Measurements from ENCODE around the gene KRTAP13-4.

KRTAP13-4 gene, protein sequence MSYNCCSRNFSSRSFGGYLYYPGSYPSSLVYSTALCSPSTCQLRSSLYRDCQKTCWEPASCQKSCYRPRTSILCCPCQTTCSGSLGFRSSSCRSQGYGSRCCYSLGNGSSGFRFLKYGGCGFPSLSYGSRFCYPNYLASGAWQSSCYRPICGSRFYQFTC

DNA sequence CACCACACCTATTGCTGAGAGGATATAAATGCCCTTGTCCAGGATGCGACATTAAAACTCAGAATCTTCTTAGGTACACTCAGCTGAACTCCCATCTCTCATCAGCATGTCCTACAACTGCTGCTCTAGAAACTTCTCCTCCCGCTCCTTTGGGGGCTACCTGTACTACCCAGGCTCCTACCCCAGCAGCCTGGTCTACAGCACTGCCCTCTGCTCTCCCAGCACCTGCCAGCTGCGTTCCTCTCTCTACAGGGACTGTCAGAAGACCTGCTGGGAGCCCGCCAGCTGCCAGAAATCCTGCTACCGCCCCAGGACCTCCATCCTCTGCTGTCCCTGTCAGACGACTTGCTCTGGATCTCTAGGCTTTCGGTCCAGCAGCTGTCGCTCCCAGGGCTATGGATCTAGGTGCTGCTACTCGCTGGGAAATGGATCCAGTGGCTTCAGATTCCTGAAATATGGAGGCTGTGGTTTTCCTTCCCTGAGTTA lies at the start of gene KRTAP13-4:
TSS of gene KRTAP13-4 (plus strand) at position 51 of the 486 bp plus-strand sequence. CDS start at position 107, 56 bp downstream.
- DNase-seq, result no peak

DNA sequence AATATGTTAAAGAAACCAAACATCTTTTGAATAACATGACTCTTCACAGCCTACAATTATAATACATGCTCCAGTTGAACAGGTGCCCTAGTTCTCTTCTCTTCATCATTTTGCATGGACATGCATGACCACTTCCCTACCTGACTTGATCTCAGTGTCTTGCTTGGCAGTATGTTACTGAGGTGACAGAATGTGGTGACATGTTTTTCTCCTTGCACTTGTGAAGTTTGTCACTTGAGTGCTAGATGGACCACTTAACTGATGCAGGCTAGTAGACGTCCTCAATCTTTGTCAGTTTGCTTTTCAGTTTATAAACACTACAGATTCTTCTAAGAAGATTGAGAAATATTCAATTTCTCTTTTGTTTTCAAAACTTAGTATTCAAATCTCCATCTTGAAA lies 47.8 kb upstream of the KRTAP13-4 start:
- no peak for DNase-seq

DNA sequence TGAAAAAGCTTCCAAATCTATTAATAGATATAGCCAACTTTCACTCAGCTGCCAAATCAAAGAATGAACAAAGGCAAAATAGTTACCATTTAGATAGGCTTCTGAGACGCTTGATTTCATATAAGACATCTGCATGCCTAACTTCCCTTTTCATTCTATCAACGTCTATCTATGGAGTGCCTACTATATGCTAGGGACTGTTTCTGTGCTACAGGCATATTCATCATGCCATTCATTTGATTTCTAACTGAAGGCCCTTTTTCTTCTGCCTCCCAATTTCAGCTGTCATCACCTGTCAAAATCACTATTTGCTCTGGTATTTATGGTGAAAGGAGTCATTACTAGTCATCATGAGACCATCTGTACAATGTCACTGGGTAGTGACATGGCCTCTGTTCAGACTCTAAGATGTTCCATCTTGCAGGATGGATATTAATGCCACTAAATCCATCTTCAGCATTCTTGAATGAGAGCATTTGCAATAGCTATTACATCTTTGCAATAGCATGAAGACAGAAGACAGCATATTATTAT lies 38.5 kb upstream of the KRTAP13-4 start:
- no peak for DNase-seq

DNA sequence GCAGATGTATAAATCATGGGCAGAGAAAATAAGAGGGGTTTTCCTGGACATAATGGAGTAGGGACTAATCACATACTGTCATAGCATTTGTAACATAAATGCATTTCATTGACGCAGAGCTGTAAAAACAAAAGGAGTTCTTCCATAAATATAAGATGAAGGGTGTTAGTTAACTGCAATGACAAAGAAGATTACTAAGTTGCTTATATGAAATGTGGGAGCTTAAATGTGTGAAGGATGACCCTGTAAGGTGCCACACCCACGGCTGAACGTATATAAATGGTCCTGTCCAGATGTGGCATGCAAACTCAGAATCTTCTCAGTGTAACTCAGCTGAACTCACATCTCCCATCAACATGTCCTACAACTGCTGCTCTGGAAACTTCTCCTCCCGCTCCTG lies 34.3 kb upstream of the KRTAP13-4 start, which contains the start of gene KRTAP13-1:
TSS of gene KRTAP13-1 (plus strand) at position 301 of the 400 bp plus-strand sequence. CDS start at position 357, 56 bp downstream.
- no peak for DNase-seq

DNA sequence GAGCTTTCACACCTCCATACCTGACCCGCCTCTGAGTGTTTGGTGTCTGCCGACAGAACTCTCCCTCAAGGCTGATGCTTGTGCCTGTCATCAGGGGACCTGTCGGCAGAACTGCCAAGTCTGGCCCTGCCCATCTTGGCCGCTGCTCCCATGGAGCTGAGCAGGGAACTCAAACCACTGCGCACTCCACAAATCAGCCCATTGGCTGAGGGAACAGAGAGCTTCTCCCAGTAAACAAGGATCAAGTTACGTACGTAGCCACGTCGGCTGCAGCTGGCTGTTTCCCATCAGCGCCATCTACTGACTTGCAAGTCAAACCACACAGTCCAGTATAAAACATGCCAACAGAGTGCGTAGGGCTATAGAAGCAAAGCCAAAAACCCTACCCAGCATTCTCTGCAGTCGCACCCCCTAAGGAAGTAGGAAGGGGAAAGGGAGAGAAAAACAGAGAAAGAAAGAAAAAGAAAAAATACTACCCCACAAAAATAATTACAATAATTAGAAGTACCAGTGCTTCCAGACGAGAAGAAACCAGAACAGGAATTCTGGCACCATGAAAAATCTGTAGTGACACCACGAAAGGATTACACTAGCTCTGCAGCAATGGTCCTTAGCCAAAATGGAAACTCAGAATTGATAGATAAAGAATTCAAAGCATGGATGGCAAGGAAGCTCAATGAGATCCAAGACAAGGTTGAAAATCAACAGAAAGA lies 21.1 kb upstream of the KRTAP13-4 start:
- peak; percentile 93 for DNase-seq

DNA sequence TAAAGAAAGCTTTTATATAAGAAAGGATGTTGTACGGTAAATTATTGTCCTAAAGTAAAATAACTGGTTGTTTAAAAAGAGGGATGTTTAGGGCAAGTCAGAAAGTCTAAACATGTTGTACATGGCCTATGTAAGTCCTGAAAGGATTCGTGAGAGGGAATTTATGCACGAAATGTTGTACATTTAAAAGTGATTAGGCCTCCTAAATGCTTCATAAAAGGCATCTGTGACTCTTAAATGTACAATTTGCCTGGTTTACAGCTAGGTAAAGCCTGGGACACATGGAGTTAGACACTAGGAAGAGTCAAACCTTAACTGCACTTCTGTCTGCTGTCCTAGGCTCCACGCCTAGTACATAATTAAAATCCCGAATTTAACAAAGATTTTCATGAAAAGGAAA lies 14.0 kb upstream of the KRTAP13-4 start:
- DNase-seq, result no peak

DNA sequence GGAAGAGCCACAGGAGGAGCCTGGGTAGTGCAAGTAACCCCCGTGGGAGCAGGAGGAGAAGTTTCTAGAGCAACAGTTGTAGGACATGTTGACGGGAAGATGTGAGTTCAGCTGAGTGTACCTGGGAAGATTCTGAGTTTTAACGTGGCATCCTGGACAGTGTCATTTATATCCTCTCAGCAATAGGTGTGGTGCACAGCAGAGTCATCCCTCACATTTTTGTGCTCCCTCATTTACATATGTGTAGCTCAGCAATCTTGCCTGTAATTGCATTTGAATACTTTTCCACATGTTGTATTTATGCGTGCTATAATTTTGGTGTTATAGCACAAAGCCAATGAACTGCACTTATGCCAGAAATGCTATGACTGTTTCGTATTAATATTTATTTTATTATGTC lies 4.2 kb upstream of the KRTAP13-4 start, which contains the start of gene KRTAP13-3:
TSS of gene KRTAP13-3 (minus strand) at position 101 of the 400 bp plus-strand sequence. CDS start at position 87, 14 bp downstream.
- DNase-seq, result no peak

DNA sequence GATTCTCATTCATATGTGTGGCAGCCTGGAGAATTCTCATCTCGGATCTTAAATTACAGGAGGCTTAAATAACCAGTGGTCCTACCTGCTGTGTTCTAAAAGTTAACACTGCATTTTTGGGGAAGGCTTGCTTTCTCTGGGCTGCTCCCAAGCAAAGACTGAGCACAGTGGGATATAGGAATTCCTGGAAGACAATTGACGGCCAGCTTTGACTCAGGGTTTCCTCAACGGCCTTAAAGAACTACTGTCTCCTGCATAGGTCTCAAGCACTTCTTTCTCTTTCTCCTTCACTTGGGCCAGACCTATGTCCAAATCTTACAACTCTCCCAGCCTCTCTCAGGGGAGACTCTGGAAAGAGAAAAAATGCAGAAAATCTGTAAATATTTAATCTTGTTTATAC lies 3.3 kb upstream of the KRTAP13-4 start:
- DNase-seq, result no peak

DNA sequence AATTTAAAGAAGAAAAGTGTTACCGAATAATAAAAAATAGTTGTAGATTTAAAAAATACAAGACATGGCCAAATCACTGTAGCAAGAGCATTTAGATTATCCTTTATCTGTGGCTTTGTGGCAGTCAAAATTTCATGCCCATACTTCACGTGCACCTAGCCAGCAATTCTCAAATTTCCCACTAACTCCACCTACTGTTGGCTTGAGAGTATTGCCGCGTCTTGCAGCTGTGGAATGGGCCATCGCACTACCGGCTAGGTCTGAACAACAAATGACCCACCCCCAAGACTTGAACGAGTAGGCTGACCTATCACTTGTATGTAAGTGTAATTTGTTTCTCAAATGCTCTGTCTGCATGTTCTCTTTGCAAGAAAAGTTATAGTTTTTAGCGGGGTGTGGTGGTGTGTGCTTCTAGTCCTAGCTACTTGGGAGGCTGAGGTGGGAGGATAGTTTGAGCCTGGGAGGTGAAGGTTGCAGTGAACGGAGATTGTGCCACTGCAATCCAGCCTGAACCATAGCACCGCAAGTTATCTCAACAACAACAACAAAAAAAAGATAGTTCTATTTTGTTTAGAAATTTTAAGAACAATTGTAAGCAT lies 4.1 kb downstream of the KRTAP13-4 start:
- peak; percentile 19 for DNase-seq

DNA sequence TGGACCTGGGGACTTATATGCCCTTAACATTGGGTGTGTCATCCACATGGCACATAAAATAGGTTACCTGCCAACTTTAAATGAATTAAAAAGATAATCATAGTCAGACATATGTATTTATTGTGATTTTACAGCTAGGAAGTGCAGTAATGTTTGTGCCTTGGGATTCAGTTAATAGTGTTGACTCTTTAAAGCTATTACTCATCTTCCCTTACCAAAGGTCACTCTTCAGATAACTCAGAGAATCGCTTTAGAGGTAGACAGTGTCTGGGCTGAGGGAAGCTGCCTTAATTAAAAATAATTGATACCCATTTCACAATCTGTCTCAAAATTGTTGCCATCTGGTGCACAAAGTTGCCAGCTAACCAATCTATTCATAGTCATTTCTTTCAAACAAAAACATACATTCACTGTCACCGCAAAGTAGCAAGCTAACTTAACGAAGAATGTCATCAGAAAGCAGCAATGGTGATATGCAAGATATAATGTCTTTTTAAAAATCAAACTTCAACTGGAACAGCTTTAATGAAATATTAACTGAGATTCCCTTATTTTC lies 7.1 kb downstream of the KRTAP13-4 start:
- DNase-seq, result no peak

DNA sequence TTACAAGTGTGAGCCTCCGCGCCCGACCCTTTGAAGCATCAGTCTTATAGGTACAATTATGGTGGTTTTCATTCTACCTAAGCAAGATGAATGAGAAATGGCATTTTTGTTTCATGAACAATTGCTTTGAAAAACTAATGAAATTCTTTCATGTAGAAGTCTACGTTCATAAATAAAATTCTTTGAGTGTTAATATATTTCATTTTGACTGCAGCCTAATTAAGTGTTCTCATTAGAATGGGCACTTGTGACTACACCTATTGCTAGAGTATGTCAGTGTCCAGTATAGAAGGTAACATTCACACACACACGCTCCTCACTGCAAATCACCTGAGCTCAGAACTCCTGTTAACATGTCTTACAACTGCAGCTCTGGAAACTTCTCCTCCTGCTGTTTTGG lies 10.0 kb downstream of the KRTAP13-4 start, which contains the start of gene KRTAP15-1:
TSS of gene KRTAP15-1 (plus strand) at position 301 of the 400 bp plus-strand sequence. CDS start at position 354, 53 bp downstream.
- DNase-seq, result no peak

DNA sequence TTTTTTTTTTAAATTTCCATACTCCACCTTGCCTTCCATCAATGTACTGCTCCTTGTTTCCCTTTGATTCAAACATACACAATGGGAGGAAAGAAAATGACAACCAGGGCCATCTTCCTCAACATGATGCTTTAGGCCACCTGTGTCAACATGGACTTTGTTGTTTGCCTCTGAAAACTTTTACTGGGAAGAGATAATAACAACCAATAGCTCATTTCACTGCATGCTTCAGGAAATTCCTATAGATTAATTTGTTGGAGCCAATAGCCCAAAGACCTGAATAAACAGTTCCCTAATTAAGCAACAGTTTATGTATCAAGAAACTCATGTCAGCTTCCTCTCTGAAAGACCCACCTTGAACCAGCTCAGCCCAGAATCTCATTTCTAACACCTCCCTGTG lies 13.2 kb downstream of the KRTAP13-4 start:
- no peak for DNase-seq

DNA sequence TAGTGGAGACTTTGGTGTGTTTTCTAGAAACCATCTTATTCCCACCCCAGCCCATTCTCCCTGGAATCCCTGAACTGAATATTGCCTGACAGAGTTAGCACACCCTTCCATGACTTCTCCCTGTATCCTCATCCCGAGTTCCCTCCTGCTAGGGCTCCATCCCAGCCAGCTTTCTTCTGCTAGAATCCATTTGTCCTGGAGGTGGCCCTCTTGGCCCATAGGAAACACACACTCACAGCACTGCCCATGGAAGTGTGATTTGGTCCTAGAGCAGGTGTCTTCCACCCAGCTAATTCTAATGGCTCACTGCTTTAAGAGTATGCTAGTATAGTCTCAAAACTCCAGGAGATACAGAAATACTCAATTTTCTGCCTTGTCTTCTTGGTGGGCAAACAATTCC lies 14.2 kb downstream of the KRTAP13-4 start:
- DNase-seq, result no peak

DNA sequence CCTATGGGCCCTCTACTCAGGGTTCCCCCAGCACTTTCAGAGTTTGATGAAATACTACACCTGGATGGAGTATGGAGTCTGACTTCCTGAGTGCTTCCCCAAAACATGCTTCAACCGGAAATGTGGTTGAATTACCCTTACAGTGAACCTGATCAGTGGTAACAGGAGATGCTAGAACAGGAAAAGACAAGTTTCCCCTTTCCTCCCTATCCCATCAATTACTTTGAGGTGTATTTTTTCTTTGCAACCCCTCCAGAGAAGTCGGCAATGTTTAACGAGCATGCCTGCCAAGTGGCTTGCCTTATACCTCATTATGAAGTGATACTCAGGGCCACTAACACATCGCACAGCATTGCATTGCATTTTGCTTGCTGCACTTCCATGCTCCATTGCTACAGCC lies 17.0 kb downstream of the KRTAP13-4 start:
- DNase-seq, result no peak

DNA sequence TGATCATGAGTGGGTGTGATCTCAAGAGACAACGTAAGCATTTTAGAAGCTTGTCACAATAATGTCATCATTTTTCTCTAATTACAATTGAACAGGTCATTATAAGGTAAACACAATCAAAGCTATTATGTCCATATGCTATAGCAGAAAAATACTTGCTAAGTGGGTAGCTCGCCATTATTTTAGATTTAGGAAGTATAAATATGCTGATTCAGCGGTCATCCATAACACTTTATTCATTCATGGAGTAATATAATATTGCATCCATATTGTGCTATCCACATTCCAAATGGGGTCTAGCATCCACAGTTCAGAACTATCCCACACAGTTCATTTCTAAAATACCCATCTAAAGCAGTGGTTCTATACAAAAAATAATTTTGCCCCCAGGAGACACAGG lies 18.5 kb downstream of the KRTAP13-4 start:
- DNase-seq, result no peak

DNA sequence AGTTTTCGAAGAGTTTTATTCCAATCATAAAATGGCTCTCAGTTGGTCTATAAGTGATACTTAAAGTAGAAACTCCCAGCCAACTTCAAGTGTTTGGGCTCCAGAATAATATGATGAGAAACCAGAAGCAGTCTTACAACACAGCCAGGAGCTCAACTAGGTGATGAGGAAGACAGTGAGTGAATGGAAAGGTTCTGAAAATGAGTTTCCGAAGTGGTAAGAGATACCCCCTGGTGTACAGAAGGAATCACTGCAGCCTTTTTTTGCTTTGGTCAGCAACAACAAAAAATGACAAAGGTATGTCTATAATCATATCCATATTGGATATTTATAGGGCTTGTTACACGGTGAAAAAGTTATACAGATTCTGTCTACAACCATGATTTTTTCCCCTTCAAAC lies 33.7 kb downstream of the KRTAP13-4 start:
- DNase-seq, result no peak

DNA sequence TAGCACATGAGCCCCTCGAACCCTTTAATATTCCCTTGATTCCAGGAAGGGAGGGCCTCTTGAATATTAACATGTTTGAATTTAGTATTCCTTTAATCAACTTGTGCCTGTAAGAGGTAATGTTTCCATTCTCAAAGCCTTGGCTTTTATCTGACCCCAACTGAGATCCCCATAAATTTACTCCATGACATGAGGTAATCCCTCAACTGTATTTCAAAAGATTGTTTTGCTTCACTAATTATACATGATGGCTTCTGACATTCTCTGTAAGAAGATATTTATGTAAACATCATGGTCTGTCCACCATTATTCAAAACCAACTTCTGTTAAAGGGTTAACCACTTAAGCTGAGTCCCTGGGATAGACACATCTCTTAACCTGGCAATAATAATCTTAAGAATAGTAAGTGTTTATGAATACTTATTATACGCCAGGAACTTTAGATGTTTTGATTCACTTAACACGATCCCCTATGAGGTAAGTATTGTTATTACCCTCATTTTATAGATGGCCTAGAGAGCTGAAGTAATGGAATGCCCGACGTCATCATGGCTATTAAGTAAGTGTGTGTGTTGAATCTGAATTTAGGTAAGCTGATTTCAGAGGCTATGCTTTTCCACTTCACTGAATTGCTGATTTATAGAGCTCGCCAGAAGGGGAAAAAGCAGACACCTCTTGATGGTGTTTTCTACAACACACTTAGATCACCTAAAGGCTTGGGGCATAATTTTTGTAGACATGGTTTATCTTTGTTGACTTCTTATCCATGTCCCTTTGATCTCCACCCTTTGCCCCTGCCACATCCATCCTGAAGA lies 39.1 kb downstream of the KRTAP13-4 start:
- no peak for DNase-seq

DNA sequence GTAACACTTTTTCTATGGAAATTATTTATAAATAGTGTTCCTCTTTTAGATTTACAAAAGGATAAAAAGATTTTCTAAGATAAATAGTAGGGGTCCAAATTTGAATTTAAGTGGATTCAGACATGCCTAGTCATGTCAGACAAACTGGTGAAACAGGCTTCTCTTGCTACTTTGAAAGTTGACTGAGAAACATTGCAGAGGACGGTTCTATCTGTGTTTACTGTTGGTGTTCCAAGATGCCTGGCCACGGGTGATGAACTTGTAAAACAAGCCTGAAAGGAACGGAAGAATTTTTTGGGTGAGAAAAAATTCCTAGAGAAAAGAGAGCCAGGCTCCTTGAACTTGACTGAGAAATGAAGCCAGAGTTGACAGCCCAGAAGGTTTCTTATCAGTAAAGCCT lies 48.0 kb downstream of the KRTAP13-4 start:
- DNase-seq, result no peak

DNA sequence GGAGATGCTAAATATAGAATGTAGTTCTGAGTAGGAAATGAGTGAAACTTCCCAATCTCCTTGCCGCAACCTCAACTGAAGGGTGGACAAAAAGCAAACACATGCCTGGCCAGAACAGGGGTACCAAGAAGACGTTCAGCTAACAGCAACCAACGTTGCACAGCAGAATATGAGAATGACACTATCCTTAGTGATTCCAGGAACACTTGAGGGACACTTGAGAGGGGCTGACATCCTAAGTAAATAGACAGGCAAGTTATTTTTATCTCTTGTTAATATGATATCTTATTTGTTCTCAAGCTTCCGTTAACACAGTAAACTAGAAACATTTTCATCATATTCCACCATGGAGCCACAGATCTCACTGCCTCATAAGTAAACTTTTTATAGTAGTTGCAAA lies 49.2 kb downstream of the KRTAP13-4 start:
- no peak for DNase-seq

DNA sequence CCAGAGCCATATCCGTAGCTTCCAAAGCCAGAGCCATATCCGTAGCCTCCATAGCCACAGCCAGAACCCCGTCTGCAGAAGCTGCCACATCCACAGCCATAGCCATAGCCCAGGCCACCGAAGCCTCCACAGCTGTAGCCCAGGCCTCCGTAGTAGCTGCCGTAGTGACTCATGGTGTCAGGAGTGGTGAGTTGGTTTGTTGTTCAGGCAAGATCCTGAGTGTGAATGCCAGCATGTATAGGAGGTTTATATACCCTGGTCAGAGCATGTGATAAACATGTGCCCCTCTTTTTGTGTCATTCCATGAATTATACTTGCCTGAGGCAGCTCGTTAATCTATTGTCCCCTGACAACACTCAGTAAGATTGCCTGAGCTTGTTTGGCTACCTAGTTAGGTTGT lies 50.1 kb downstream of the KRTAP13-4 start, which contains the start of gene KRTAP19-1:
TSS of gene KRTAP19-1 (minus strand) at position 223 of the 400 bp plus-strand sequence. CDS start at position 173, 50 bp downstream.
- DNase-seq, result no peak
